ENCODE data around the gene NRIP3.
"Not testable (repeated sequence)": the region's sequence is repeated elsewhere in the genome, so short reads cannot be mapped to it uniquely, and the experiment has no call there.

The NRIP3 gene

GRCh38 chr11:8947230-8947943 is 56.4 kb downstream of the NRIP3 start:
- Histone ChIP-seq H3K4me3 (ENCODE audit: low read depth, low read length) (no peak overlapping the region), H3K27ac (ENCODE audit: low read depth, low read length) (no peak overlapping the region), H3K27me3 (ENCODE audit: control insufficient read depth, insufficient read depth, low read length) (no peaks in the 10 kb centered on the region), H3K9me3 (ENCODE audit: control insufficient read depth, insufficient read depth, low read length) (no peaks in the 10 kb centered on the region), H3K4me1 (ENCODE audit: control insufficient read depth, insufficient read depth, low read length) (peaks cover 8% of the 10 kb centered on the region), H3K9ac (ENCODE audit: low read depth, low read length) (no peak overlapping the region), H3K36me3 (ENCODE audit: control insufficient read depth, insufficient read depth, low read length) (peaks cover 10% of the 10 kb centered on the region; the same call in 1 of the 2 replicates)

- no peak within 1 kb of the TSS for H3K9ac ChIP-seq (ENCODE audit: low read depth, low read length)
- no peaks in the 10 kb centered on the region for H3K4me1 ChIP-seq (ENCODE audit: control insufficient read depth, insufficient read depth, low read length)
- no peaks in the 10 kb centered on the region for H3K27me3 ChIP-seq (ENCODE audit: control insufficient read depth, insufficient read depth, low read length)
- no peak within 1 kb of the TSS for H3K4me3 ChIP-seq (ENCODE audit: low read depth, low read length)
- H3K27ac ChIP-seq (ENCODE audit: low read depth, low read length), result no peak within 1 kb of the TSS
- no peaks in the 10 kb centered on the region for H3K9me3 ChIP-seq (ENCODE audit: control insufficient read depth, insufficient read depth, low read length)
- H3K36me3 ChIP-seq (ENCODE audit: control insufficient read depth, insufficient read depth, low read length), result no peaks in the 10 kb centered on the region
Observed at GRCh38 chr11:8942518-8943066, 61.2 kb downstream of the NRIP3 start, which contains the start of gene ASCL3. Gene ASCL3 (minus strand): TSS chr11:8943016. CDS start chr11:8938161, 4,855 bp downstream.

- H3K4me3 ChIP-seq (ENCODE audit: low read depth, low read length), result no peak overlapping the region
- H3K9me3 ChIP-seq (ENCODE audit: control insufficient read depth, insufficient read depth, low read length), result no peaks in the 10 kb centered on the region
- H3K27ac ChIP-seq (ENCODE audit: low read depth, low read length), result no peak overlapping the region
- H3K4me1 ChIP-seq (ENCODE audit: control insufficient read depth, insufficient read depth, low read length), result no peaks in the 10 kb centered on the region
- no peak overlapping the region for H3K9ac ChIP-seq (ENCODE audit: low read depth, low read length)
- H3K27me3 ChIP-seq (ENCODE audit: control insufficient read depth, insufficient read depth, low read length), result no peaks in the 10 kb centered on the region
- H3K36me3 ChIP-seq (ENCODE audit: control insufficient read depth, insufficient read depth, low read length), result no peaks in the 10 kb centered on the region
Observed at GRCh38 chr11:8941341-8942103, 62.3 kb downstream of the NRIP3 start.

GRCh38 chr11:8937659-8938058 is 66.1 kb downstream of the NRIP3 start:
- Histone ChIP-seq H3K36me3 (ENCODE audit: control insufficient read depth, insufficient read depth, low read length) (no peaks in the 10 kb centered on the region), H3K27ac (ENCODE audit: low read depth, low read length) (no peak overlapping the region), H3K9ac (ENCODE audit: low read depth, low read length) (no peak overlapping the region), H3K9me3 (ENCODE audit: control insufficient read depth, insufficient read depth, low read length) (no peaks in the 10 kb centered on the region), H3K27me3 (ENCODE audit: control insufficient read depth, insufficient read depth, low read length) (no peaks in the 10 kb centered on the region), H3K4me3 (ENCODE audit: low read depth, low read length) (no peak overlapping the region), H3K4me1 (ENCODE audit: control insufficient read depth, insufficient read depth, low read length) (peaks cover 10% of the 10 kb centered on the region)

GRCh38 chr11:8937159-8937558 is 66.6 kb downstream of the NRIP3 start:
- Histone ChIP-seq H3K9ac (ENCODE audit: low read depth, low read length) (no peak overlapping the region), H3K4me1 (ENCODE audit: control insufficient read depth, insufficient read depth, low read length) (peaks cover 14% of the 10 kb centered on the region), H3K36me3 (ENCODE audit: control insufficient read depth, insufficient read depth, low read length) (no peaks in the 10 kb centered on the region), H3K27me3 (ENCODE audit: control insufficient read depth, insufficient read depth, low read length) (no peaks in the 10 kb centered on the region), H3K9me3 (ENCODE audit: control insufficient read depth, insufficient read depth, low read length) (no peaks in the 10 kb centered on the region), H3K27ac (ENCODE audit: low read depth, low read length) (no peak overlapping the region), H3K4me3 (ENCODE audit: low read depth, low read length) (no peak overlapping the region)

- H3K9me3 ChIP-seq (ENCODE audit: control insufficient read depth, insufficient read depth, low read length); H3K4me3 ChIP-seq (ENCODE audit: low read depth, low read length); H3K27me3 ChIP-seq (ENCODE audit: control insufficient read depth, insufficient read depth, low read length); H3K27ac ChIP-seq (ENCODE audit: low read depth, low read length); H3K36me3 ChIP-seq (ENCODE audit: control insufficient read depth, insufficient read depth, low read length); H3K9ac ChIP-seq (ENCODE audit: low read depth, low read length): not testable (repeated sequence)
- peaks cover 14% of the 10 kb centered on the region for H3K4me1 ChIP-seq (ENCODE audit: control insufficient read depth, insufficient read depth, low read length)
Observed at GRCh38 chr11:8935789-8936188, 68.0 kb downstream of the NRIP3 start.

GRCh38 chr11:8934742-8935488 is 68.9 kb downstream of the NRIP3 start:
- Histone ChIP-seq H3K27me3 (ENCODE audit: control insufficient read depth, insufficient read depth, low read length) (no peaks in the 10 kb centered on the region), H3K27ac (ENCODE audit: low read depth, low read length) (peak overlapping the region; percentile 25), H3K4me1 (ENCODE audit: control insufficient read depth, insufficient read depth, low read length) (peaks cover 14% of the 10 kb centered on the region), H3K9ac (ENCODE audit: low read depth, low read length) (no peak overlapping the region), H3K9me3 (ENCODE audit: control insufficient read depth, insufficient read depth, low read length) (no peaks in the 10 kb centered on the region), H3K36me3 (ENCODE audit: control insufficient read depth, insufficient read depth, low read length) (no peaks in the 10 kb centered on the region), H3K4me3 (ENCODE audit: low read depth, low read length) (no peak overlapping the region)

GRCh38 chr11:8933931-8934330 is 69.9 kb downstream of the NRIP3 start:
- Histone ChIP-seq H3K9ac (ENCODE audit: low read depth, low read length) (no peak overlapping the region), H3K4me1 (ENCODE audit: control insufficient read depth, insufficient read depth, low read length) (peaks cover 14% of the 10 kb centered on the region), H3K9me3 (ENCODE audit: control insufficient read depth, insufficient read depth, low read length) (no peaks in the 10 kb centered on the region), H3K4me3 (ENCODE audit: low read depth, low read length) (no peak overlapping the region), H3K27me3 (ENCODE audit: control insufficient read depth, insufficient read depth, low read length) (no peaks in the 10 kb centered on the region), H3K36me3 (ENCODE audit: control insufficient read depth, insufficient read depth, low read length) (no peaks in the 10 kb centered on the region), H3K27ac (ENCODE audit: low read depth, low read length) (no peak overlapping the region)

GRCh38 chr11:8932564-8933180 is 71.1 kb downstream of the NRIP3 start, which contains the start of gene C11orf16:
Gene C11orf16 (minus strand): TSS chr11:8932947. CDS start chr11:8932308, 639 bp downstream.
- Histone ChIP-seq H3K36me3 (ENCODE audit: control insufficient read depth, insufficient read depth, low read length) (no peaks in the 10 kb centered on the region), H3K4me3 (ENCODE audit: low read depth, low read length) (no peak within 1 kb of the TSS), H3K9ac (ENCODE audit: low read depth, low read length) (no peak within 1 kb of the TSS), H3K27ac (ENCODE audit: low read depth, low read length) (no peak within 1 kb of the TSS), H3K9me3 (ENCODE audit: control insufficient read depth, insufficient read depth, low read length) (no peaks in the 10 kb centered on the region), H3K4me1 (ENCODE audit: control insufficient read depth, insufficient read depth, low read length) (peaks cover 14% of the 10 kb centered on the region), H3K27me3 (ENCODE audit: control insufficient read depth, insufficient read depth, low read length) (no peaks in the 10 kb centered on the region)
